Measurements from ENCODE around the gene ZNF764.

ZNF764 gene

GRCh38 chr16:30569746-30570635, 11.8 kb upstream of the ZNF764 start:
- no peak for DNase-seq

- no peak for DNase-seq
These were observed 11.1 kb upstream of the ZNF764 start for GRCh38 chr16:30569281-30569680.

DNA sequence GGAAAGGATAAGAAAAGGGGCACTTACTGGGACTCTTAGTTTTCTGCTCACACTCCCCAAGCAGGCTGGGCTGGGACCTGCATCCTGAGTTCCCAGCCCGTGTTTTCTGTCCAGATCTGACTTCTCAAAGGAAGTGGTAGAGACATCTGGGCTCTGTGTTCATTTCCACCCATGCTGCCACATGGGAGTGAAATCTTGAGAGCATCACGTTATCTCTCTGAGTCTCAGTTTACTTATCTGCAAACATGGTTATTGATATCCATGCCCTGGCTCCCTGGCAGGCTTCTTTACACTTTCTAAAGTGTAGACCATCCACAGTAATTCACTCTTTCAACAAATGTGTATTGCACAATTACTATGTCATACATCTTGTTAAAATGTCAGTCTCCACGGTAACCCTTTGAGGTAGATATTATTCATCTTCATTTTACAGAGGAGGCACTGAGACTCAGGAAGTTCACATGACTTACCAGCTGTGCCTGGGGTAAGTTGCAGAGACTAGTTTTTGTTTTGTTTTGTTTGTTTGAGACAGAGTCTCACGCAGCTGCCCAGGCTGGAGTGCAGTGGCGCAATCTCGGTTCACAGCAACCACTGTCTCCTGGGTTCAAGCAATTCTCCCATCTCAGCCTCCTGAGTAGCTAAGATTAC, 9.9 kb upstream of the ZNF764 start:
- DNase-seq, result peak; percentile 38 to 42

- peak; percentile 67 to 76 for DNase-seq
These were observed 9.2 kb upstream of the ZNF764 start for GRCh38 chr16:30567160-30567990.

DNA sequence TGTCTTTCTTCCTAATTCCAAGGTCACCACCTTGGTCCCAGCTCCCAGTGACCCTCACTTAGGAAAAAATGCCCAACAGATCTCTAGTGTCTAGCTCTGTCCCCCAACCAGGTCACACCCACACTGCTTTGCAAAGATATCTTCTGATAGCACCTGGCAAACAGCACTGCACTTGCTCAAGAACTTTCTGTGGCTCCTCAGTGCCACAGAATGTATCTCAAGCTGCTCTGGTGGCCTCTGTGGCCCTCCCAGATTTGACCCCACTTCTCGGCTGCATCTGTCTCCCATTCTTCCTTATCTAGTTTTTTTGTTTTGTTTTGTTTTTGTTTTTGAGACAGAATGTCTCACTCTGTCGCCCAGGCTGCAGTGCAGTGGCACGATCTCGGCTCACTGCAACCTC, 8.4 kb upstream of the ZNF764 start:
- DNase-seq, result no peak

DNA sequence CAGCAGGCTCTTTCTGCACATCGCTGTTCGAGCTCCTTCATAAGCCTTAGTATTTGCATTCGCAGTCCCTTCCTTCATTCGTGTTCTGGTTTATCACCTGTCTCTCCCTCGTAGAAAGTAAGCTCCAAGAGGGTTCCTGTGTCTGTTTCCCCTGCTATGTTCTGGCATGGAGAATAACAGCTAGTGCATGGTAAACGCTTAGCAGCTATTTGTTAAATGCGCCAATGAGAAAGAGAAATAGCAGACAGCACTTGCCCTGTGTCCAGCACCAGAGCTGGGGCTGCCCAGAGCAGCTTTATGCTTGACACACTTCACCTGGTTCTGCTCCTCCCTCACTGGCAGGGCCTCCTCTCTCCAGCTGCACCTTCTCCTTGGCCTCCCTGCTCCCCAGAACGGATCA, 7.8 kb upstream of the ZNF764 start:
- no peak for DNase-seq

GRCh38 chr16:30565526-30565925, 7.4 kb upstream of the ZNF764 start:
- no peak for DNase-seq

DNA sequence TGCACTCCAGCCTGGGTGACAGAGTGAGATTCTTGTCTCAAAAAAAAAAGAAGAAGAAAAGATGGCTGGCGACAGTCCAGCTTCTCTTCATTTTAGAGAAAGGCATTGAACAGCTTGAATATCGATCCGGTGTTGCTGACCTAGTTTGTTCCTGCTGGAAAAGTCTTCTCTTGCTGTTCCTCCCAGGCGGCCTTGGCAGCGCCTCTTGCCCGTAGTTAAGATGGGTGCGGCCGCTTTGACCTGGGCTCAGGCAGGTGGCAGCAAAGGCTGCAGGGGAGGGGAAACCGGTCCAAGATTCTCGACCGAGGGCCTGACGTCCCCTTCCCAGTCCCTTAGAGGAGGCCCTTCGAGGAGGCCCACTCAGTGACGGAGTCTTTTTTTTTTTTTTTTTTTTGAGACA, 3.8 kb upstream of the ZNF764 start:
- DNase-seq, result no peak

GRCh38 chr16:30561089-30561816, 3.1 kb upstream of the ZNF764 start:
- peak in 1 of 2 experiments; percentile 38 for DNase-seq

GRCh38 chr16:30559690-30560089, 1.5 kb upstream of the ZNF764 start:
- DNase-seq, result no peak

- no peak for DNase-seq
These were observed 709 bp upstream of the ZNF764 start for GRCh38 chr16:30558789-30559377.

- DNase-seq, result no peak
These were observed 542 bp downstream of the ZNF764 start for GRCh38 chr16:30557707-30557956.

DNA sequence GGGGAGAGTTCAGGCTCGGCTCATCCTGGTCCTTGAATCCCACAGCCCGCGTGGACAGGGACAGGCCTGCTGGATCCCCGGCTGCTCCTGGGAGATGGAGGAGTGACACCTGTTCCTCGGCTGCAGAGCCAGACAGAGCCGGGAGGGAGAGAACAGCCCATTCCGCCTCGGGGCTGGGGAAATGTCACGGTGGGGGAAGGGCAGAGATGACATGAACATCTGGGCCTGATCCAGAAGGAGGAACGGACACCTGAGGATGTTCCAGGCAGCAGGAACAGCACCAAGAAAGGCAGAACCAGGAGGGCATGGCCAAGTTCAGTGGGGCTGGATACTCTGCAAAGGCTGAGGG, 2.1 kb downstream of the ZNF764 start:
- DNase-seq, result no peak

- no peak for DNase-seq
These were observed 2.7 kb downstream of the ZNF764 start for GRCh38 chr16:30555315-30556124.

GRCh38 chr16:30554557-30555314, 3.4 kb downstream of the ZNF764 start:
- no peak for DNase-seq

DNA sequence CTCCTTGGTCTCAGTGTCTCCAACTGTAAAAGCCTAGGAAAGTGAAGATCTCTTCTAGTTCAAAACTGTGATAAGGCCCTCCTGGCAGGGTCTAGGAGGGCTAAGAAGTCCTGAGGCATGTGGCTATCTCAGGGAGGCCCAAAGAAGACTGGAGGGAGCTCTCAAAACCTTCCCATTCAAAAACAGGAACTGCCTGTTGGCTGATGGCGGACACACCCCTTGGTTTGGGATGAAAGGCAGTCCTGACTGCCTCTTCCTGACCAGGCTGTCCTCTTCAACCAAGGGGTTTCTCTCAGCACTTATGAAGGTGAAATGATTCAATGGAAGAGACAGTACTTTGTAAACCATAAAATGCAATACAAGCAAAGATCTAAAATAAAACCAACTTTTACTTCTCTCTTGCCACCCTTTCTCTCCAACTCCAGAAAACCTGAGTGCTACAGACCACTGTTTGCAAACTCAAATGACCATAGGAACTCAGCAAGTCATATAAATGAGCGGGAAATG, 4.7 kb downstream of the ZNF764 start:
- DNase-seq, result no peak

DNA sequence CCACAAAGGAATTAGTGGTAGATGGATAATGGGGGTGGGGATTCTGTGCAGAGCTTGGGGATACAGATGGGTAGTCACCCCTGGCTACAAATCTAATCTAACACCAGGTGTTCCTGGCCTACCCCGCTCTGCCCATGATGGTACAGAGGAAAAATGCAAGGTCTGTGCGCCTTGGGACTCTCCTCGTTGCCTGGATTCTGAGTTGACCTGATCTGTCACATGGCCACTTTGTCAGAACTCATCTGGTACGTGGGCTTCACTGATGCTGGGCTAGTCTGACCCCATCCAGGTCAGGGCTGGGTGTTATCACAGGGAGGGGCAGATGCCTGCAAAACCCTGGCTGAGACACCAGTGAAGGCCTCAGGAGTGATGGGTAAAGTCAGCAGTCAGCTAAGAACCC, 5.2 kb downstream of the ZNF764 start:
- no peak for DNase-seq

- peak; percentile 67 to 73 for DNase-seq
These were observed 6.4 kb downstream of the ZNF764 start for GRCh38 chr16:30551781-30552180.

- no peak for DNase-seq
These were observed 9.5 kb downstream of the ZNF764 start for GRCh38 chr16:30548416-30549253.

DNA sequence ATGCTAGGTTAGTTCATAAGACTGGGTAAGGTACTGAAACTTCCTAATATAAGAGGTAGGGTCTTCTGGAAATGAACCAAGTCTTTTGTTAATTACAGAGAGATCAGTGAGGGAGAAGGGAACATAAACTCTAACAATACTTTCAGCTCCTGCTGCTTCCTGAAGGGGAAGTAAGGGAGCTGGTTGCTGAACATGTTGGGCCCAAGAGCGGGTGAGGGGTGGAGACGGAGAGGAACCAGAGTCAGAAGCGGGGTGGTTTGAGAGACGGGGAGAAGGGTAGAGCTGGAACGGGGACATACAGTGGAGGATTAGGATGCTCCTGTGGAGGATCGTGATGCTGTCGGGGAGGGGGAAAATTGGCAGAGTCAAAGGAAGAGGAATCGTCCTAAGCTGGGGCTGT, 12.1 kb downstream of the ZNF764 start:
- no peak for DNase-seq
